B cell (primary cell): ENCODE results near the gene PARVB. TPM values are rescaled to one million over a fixed set of nuclear protein-coding genes. Genes with fewer than 3 reads are reported as not detected.
A peak's percentile ranks its signal among the peaks of the same experiment; 100 is the strongest.

Experiments
- ATAC-seq: fragments of 200-7000 bp; cut with Tn5 transposase; one replicate; pipeline ENCODE4 v1.10.0; 2021; ENCODE audit warnings: low read depth, mild to moderate bottlenecking, moderate number of reproducible peaks, moderate library complexity
- CTCF ChIA-PET: fragments of 350-600 bp; sonication (Branson Sonifier 250); formaldehyde crosslinking; loops from one replicate; lab custom pipeline; 2021; ENCODE audit warnings: antibody characterized with exemption, inconsistent platforms; lab: Charles Lee
- POLR2A ChIA-PET: fragments of 350-600 bp; sonication (Branson Sonifier 250); formaldehyde crosslinking; loops from one replicate; lab custom pipeline; 2021; ENCODE audit warnings: antibody characterized with exemption; lab: Charles Lee
- DNase-seq: peaks from one replicate; pipeline ENCODE4 v3.0.0; 2013
- H2AFZ ChIP-seq: 2 replicates; pipeline ENCODE4 v1.6.1; 2012; ENCODE audit warnings: mild to moderate bottlenecking, low read depth, low read length; ENCODE audit not compliant: insufficient read depth, poor library complexity, severe bottlenecking
- H3K27ac ChIP-seq, 2 donors: 1 replicate in 1 of 2; 2 replicates in 1 of 2; pipeline ENCODE4 v1.5.1; 2012 to 2013; ENCODE audit warnings: low read length in 2 of 2, mild to moderate bottlenecking in 2 of 2, moderate library complexity in 1 of 2
- H3K27me3 ChIP-seq, 4 experiments: fragments of 200-600 bp in 1 of 4; sonication (generic) in 1 of 4; replicated peaks in 1 of 4; 1 replicate in 2 of 4; 2 replicates in 2 of 4; pipeline versions ENCODE4 v1.6.1 to v1.7.0; 2013 to 2016; ENCODE audit warnings: low read length in 3 of 4, mild to moderate bottlenecking in 2 of 4, mixed read lengths in 1 of 4, moderate library complexity in 1 of 4; ENCODE audit not compliant: insufficient read depth in 4 of 4, control insufficient read depth in 3 of 4; ENCODE audit errors: control extremely low read depth in 1 of 4
- H3K36me3 ChIP-seq, 2 experiments: replicated peaks in 1 of 2; 1 replicate in 1 of 2; 2 replicates in 1 of 2; pipeline versions ENCODE4 v1.6.1 to v1.7.1; 2013; ENCODE audit warnings: low read length in 1 of 2; ENCODE audit not compliant: insufficient read depth in 2 of 2, control insufficient read depth in 1 of 2; ENCODE audit errors: control extremely low read depth in 1 of 2, extremely low read depth in 1 of 2
- H3K4me1 ChIP-seq, 2 donors: fragments of 200-600 bp in 1 of 2; sonication (generic) in 1 of 2; 1 replicate in 1 of 2; 2 replicates in 1 of 2; pipeline versions ENCODE4 v1.5.1 to v1.6.1; 2013 to 2017; ENCODE audit warnings: low read length in 2 of 2; ENCODE audit not compliant: control insufficient read depth in 2 of 2, insufficient read depth in 2 of 2
- H3K4me2 ChIP-seq: replicated peaks from 2 replicates; pipeline ENCODE3; 2012; ENCODE audit warnings: mild to moderate bottlenecking, low read depth, low read length; ENCODE audit not compliant: poor library complexity, severe bottlenecking
- H3K4me3 ChIP-seq, 5 experiments: fragments of 200-600 bp in 1 of 5; sonication (generic) in 1 of 5; 1 replicate in 3 of 5; 2 replicates in 2 of 5; pipeline versions ENCODE4 v1.5.1 to v1.7.0; 2011 to 2016; ENCODE audit warnings: low read length in 4 of 5, mild to moderate bottlenecking in 4 of 5, low read depth in 2 of 5, control low read depth in 1 of 5, moderate library complexity in 1 of 5; ENCODE audit not compliant: insufficient read depth in 1 of 5; ENCODE audit errors: control extremely low read depth in 1 of 5, extremely low read depth in 1 of 5
- H3K79me2 ChIP-seq: fragments of 200-600 bp; sonication (generic); one replicate; pipeline ENCODE4 v1.6.0; 2016; ENCODE audit warnings: low read length; ENCODE audit not compliant: control insufficient read depth, insufficient read depth
- H3K9ac ChIP-seq: fragments of 200-600 bp; sonication (generic); 2 replicates; pipeline ENCODE4 v1.6.1; 2017; ENCODE audit warnings: mild to moderate bottlenecking, low read length, moderate library complexity
- H3K9me3 ChIP-seq, 3 donors: one replicate each; pipeline versions ENCODE4 v1.6.1 to v1.7.1; 2013; ENCODE audit warnings: low read length in 2 of 3; ENCODE audit not compliant: control insufficient read depth in 2 of 3, insufficient read depth in 1 of 3; ENCODE audit errors: control extremely low read depth in 1 of 3
- H4K20me1 ChIP-seq: 2 replicates; pipeline ENCODE4 v1.6.0; 2012; ENCODE audit warnings: mild to moderate bottlenecking, low read length; ENCODE audit not compliant: insufficient read depth, control insufficient read depth, poor library complexity, severe bottlenecking
- H3K27ac Mint-ChIP-seq: one replicate; pipeline ENCODE4 v1.8.0; 2021; ENCODE audit warnings: mixed read lengths
- H3K27me3 Mint-ChIP-seq: one replicate; pipeline ENCODE4 v1.8.0; 2021; ENCODE audit warnings: mixed read lengths
- H3K4me1 Mint-ChIP-seq: one replicate; pipeline ENCODE4 v1.8.0; 2021; ENCODE audit warnings: mixed read lengths
- H3K4me3 Mint-ChIP-seq: one replicate; pipeline ENCODE4 v1.8.0; 2021; ENCODE audit warnings: mixed read lengths
- H3K9me3 Mint-ChIP-seq: one replicate; pipeline ENCODE4 v1.8.0; 2022; ENCODE audit warnings: mixed read lengths; ENCODE audit not compliant: insufficient read depth
- EZH2 ChIP-seq: IDR thresholded peaks from 2 replicates; pipeline ENCODE4 v1.6.1; 2012; ENCODE audit warnings: borderline replicate concordance, low read depth, mild to moderate bottlenecking, moderate library complexity, low read length; ENCODE audit not compliant: insufficient read depth, poor library complexity, severe bottlenecking
- WGBS: methylation state at CpG from one replicate; pipeline ENCODE4 v1.1.5; 2013; ENCODE audit warnings: missing lambda C conversion rate; ENCODE audit not compliant: insufficient coverage; 5-methylcytosine and 5-hydroxymethylcytosine counted together
- intact Hi-C: fragments of 100-400 bp; cut with micrococcal nuclease; formaldehyde crosslinking; loops from one replicate; pipeline ENCODE4 v1.10.0; 2022
- polyA plus RNA-seq: library from polyadenylated mRNA; depleted of rRNA; stranded (reverse); fragments of >200 nt; gene quantifications from 2 replicates; pipeline ENCODE4 v1.2.3, GENCODE V29; 2012
- total RNA-seq, 2 donors: library from RNA; stranded (reverse); fragments of 120-200 nt in 1 of 2; gene quantifications; 1 replicate in 1 of 2; 2 replicates in 1 of 2; pipeline versions ENCODE4 v1.2.3 to v1.2.4, GENCODE V29; 2013 to 2022
- TF ChIP-seq, protein P1 (sequence below): fragments of 200-600 bp; IDR thresholded peaks from one replicate; pipeline ENCODE4 v1.8.0; 2022; ENCODE audit warnings: antibody characterized with exemption, mild to moderate bottlenecking

Gene PARVB
- total and polyA plus RNA-seq, 2 donors (not counting 1 experiment from before 2014, with no cell fraction given) = 48.0 to 49.4 TPM

DNA sequence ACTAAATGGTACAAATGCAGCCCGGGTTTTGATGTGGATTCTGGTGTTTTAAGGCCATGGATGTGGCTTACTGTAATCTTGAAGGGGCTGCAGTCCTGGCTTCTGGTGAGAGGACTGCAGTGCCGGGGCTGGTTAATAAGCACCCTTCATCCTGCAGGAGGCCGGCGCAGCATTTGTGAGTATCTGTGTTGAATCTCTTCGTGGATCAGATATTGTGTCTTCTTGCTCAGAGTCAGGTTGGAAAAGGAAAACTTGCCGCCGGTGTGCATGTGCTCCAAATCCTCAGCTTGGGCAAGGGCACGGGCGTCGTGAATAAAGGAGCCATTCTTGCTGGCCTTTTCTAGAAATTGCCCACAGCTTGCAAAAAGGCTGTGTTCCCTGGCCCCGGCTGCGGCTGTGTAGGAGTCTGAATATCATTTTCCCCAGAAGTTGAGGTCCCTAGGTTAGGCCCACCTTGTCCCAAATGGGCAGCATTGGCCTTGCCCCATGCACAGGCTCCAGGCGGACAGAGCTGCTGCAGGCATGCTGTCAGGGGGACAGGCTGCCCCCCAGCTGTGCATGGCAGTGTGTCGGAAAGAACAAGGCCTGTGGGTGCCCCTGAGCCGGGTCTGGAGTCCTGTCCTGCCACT lies 28.9 kb upstream of the PARVB start:
- Histone ChIP-seq H3K4me1 (peaks cover 37 to 50% of the 10 kb centered on the region in 2 donors), H3K4me2 (peak overlapping the region; percentile 86), H3K9me3 (no peaks in the 10 kb centered on the region), H3K9ac (peak overlapping the region; percentile 71), H4K20me1 (peaks cover 10% of the 10 kb centered on the region), H3K36me3 (peaks cover 4 to 36% of the 10 kb centered on the region in 2 experiments), H3K27me3 (no peaks in the 10 kb centered on the region), H3K79me2 (peaks cover 44% of the 10 kb centered on the region), H2AFZ (no peak overlapping the region), H3K4me3 (peak overlapping the region in 2 of 5 experiments; percentile 65 to 70), H3K27ac (peak overlapping the region; percentile 82 to 94)
- ATAC-seq (no peak), DNase-seq (peak; percentile 10)
- ChIA-PET CTCF (interaction anchor here (0.5 to 16.2 kb wide), 13 partner anchors 8 to 681 kb away, joined by 3 to 691 read pairs (median 7); partner anchors contain the start of gene PARVB), POLR2A (no interaction called here)
- peak overlapping the region; percentile 96 for H3K27ac Mint-ChIP-seq
- intact Hi-C loops = no loop called here
- TF ChIP-seq, protein P1, sequence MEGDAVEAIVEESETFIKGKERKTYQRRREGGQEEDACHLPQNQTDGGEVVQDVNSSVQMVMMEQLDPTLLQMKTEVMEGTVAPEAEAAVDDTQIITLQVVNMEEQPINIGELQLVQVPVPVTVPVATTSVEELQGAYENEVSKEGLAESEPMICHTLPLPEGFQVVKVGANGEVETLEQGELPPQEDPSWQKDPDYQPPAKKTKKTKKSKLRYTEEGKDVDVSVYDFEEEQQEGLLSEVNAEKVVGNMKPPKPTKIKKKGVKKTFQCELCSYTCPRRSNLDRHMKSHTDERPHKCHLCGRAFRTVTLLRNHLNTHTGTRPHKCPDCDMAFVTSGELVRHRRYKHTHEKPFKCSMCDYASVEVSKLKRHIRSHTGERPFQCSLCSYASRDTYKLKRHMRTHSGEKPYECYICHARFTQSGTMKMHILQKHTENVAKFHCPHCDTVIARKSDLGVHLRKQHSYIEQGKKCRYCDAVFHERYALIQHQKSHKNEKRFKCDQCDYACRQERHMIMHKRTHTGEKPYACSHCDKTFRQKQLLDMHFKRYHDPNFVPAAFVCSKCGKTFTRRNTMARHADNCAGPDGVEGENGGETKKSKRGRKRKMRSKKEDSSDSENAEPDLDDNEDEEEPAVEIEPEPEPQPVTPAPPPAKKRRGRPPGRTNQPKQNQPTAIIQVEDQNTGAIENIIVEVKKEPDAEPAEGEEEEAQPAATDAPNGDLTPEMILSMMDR = no peak
- TF ChIP-seq EZH2 = no peak
- WGBS = 98% methylated on average over 13 of the region's 15 CpGs
- H3K27me3 Mint-ChIP-seq = no peaks in the 10 kb centered on the region
- no peaks in the 10 kb centered on the region for H3K9me3 Mint-ChIP-seq
- peak overlapping the region; percentile 96 for H3K4me3 Mint-ChIP-seq
- H3K4me1 Mint-ChIP-seq = peaks cover 57% of the 10 kb centered on the region

DNA sequence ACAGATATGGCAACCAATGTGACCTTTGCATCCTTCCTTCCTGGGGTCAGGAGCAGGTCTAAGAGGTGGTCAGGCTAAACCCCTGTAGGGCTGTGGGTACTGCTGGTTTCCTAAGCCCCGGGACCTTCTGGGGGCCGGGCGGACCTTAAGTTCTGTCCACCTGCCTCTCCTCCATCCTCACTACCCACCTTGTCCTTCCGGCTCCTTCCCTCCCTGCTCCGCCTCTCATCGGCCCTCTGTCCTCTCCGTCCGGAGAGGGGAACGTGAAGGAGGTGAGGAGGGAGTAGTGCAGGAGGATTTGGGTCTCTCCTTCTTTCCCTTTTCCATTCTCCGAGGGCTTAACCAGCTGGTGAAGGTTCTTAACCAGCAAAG lies 28.3 kb upstream of the PARVB start:
- peak overlapping the region; percentile 3 to 70 (median 57) for H3K4me3 ChIP-seq
- H3K4me1 ChIP-seq = peaks cover 38 to 52% of the 10 kb centered on the region in 2 donors
- peaks cover 44% of the 10 kb centered on the region for H3K79me2 ChIP-seq
- peak overlapping the region; percentile 82 to 94 for H3K27ac ChIP-seq
- 0% methylated on average over 1 of the region's 10 CpGs for WGBS
- peak overlapping the region; percentile 73 for H2AFZ ChIP-seq
- peak overlapping the region; percentile 86 for H3K4me2 ChIP-seq
- no peaks in the 10 kb centered on the region for H3K9me3 ChIP-seq
- peaks cover 10% of the 10 kb centered on the region for H4K20me1 ChIP-seq
- peaks cover 61% of the 10 kb centered on the region for H3K4me1 Mint-ChIP-seq
- H3K27ac Mint-ChIP-seq = peak overlapping the region; percentile 96
- DNase-seq (no peak), ATAC-seq (no peak)
- no peaks in the 10 kb centered on the region for H3K27me3 ChIP-seq
- H3K9me3 Mint-ChIP-seq = no peaks in the 10 kb centered on the region
- ChIA-PET CTCF (interaction anchor here (0.7 to 16.2 kb wide), 11 partner anchors 9 to 631 kb away, joined by 3 to 691 read pairs (median 7); partner anchors contain the start of gene PARVB), POLR2A (interaction anchor here (1.3 to 1.4 kb wide), 2 partner anchors 31 to 41 kb away, joined by 3 to 4 read pairs; partner anchors contain the start of gene SAMM50)
- H3K36me3 ChIP-seq = peaks cover 4 to 34% of the 10 kb centered on the region in 2 experiments
- peak overlapping the region; percentile 71 for H3K9ac ChIP-seq
- H3K4me3 Mint-ChIP-seq = peak overlapping the region; percentile 96
- TF ChIP-seq EZH2 = no peak
- TF ChIP-seq, protein P1 = no peak
- intact Hi-C loops = loop anchor here (1.0 kb wide), 3 partner anchors 30 to 187 kb away; no protein-coding TSS in a partner anchor
- no peaks in the 10 kb centered on the region for H3K27me3 Mint-ChIP-seq
